Smooth muscle cell of the brain vasculature (primary cell): ENCODE data around the gene PHC1.

Experiments
- DNase-seq: peaks from one replicate; pipeline ENCODE4 v3.0.0-alpha.2; 2012; ENCODE audit warnings: low read depth, low spot score

PHC1 gene

DNA sequence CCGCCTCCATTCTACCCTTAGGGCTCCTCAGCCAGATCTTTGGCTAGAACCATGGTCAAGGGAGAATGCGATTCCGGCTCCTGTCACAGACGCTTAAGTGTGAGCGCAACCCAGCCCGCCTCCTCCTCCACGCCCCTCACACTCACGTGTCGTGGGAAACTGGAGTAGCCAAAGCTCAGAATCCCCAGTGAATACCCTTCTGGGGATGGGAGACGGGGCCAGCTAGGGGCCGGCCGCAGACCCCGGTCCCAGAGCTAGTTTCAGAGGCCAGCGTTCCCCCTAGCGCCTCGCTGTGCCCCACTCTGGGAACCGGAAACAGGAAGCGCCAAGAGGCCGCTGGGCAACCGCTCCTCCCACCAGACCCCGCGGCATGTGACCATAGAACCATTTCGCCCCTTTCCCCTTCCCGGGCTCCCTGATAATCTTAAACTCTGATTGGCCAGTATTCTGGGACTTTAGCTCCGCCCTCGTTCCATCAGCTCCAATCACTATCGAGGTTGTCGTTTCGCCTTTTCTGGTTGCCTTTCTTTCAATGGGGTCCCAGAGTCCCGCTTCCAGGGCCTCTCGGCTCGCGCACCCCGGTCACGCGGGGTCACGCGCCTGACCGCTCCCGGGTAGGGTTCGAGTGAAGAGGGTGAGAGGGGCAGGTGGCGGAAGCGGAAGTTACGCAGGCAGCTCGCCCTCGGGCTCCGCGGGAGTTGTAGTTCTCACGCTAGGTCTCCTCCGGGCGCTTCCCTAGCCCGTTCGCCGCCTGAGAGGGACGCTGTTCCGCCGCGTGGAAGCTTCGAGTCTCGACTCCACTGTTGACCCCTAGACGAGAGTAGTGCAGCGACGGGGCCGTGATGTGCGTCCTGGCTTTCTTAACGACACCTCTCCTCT is 35.3 kb downstream of the PHC1 start, which contains the start of gene M6PR:
TSS of gene M6PR (minus strand) at position 304 of the 879 bp plus-strand sequence. CDS start 3,241 bp downstream, outside the sequence.
- peak; percentile 76 for DNase-seq

DNA sequence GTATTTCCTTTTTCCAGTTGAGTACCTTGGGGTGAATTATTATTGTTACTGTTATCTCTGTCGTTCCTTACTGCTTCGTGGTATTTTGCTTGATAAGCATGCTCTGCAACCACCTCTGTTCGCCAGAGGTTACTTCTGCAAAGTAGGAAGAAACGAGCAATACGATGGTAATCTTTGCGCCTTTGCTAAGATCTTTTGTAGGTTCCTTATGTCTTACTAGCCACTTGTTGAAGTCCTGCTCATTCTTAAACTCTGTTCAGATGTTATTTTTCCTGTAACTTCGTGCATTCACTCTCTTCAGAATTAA is 35.9 kb downstream of the PHC1 start:
- DNase-seq: no peak

DNA sequence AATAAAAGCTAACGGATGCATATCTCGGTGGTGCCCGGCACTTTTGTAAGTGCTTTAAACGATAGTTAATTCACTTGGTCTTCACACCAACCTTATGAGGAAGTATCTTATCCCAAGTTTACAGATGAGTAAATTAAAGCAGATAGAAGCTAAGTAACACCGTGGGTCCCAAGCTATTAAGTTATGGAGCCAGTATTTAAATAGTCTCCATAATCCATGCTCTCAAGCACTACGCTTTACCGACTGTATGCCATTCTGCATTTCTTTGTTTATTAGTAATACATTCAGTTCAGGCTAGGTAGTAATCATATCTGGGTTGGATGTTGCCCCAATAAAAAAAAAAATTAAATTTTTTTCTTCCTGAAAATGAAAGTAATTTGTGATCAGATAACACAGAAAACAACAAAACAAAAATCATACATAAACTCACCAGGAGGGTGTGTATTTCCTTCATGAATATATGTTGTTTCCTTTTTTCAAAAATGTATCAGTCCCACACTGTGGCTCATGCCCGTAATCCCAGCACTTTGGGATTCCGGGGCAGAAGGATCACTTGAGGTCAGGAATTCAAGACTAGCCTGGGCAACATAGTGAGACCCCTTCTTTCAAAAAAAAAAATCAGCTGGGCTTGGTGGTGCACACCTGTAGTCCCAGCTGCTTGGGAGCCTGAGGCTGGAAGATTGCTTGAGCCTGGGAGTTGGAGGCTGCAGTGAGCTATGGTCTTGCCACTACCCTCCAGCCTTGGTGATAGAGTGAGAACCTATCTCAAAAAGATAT is 36.6 kb downstream of the PHC1 start:
- DNase-seq: no peak

DNA sequence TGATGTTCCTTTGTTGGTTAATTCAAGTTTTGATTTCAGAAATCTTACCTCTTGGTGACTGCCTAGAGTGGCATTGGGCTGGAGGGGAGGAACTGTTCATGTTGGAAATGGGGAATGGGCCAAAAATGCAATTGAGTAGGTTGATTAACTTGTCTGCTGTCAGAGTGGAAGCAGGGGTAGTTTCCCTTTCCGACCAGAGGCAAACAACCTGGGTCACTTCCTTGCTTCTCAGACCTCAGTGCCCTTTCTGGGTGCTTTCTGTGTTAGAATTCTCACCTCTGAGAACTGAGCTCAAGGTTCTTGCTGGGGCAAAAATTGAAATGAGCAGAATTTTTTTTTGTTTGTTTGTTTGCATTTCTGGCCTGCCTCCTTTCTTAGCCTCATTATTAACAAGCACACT is 37.4 kb downstream of the PHC1 start:
- no peak for DNase-seq

DNA sequence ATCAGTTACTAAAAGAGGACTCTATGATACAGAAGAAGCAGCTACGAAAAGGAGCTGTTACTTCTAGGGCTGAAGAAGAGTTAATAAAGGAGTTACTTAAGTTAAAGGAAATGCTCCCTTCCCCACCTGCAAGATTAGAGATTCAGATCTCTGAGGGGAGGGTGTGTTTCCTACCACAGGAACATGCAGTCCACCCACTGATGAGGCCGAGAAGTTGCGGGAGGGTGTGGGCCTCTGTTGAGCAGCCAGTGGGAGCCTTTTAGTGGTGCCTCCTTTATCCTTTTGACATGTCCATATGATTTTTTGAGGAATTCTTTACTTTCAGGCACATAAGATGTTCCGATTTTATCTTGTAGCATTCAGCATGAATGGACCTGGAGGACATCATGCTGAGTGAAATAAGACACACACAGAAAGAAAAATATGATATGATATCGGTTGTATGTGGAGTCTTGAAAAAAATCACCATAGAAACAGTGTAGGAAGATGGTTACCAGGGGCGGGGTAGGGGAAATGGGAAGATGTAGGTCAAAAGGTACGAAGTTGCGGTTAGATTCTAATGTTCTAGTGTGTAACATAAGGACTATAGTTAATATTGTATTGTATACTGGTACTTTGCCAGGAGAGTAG is 39.6 kb downstream of the PHC1 start:
- no peak for DNase-seq

DNA sequence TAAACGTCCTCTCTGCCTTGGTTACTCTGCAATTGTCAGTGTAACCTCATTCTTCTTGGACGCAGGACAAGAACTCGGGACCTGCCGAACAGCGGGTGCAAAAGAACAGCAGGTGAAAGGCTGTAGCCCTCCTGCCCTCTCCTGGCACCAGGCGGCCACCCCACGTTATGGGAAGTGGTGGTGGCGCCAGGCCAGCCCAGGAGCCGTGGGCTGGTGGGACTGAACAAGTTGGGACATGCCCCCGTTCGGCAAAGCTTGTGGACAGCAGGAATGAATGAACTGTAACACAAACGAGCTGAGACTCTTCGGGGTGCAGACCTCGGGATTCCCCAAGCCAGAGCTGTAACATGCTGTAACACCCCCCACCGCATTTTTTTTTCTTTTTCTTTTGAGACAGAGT is 41.8 kb downstream of the PHC1 start:
- no peak for DNase-seq

DNA sequence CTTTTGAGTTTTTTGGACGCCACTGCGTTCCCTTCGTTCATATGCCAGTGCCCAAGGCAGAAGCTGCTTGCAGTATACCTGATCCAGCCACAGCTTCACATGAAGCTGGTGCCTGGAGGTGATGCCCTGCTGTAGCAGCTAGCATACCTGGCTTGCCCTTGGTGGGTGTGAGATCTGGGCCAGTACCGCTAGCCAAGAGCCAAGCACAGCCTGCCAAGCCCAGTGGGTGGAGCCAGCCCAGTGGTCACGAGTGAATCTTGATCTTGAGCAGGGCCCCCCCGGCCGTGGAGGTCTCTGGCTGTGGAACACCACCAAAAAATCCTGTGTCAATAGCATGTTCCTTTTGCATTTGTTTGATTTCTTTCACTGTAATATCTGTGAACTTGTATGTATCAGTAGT is 42.5 kb downstream of the PHC1 start:
- DNase-seq: no peak

DNA sequence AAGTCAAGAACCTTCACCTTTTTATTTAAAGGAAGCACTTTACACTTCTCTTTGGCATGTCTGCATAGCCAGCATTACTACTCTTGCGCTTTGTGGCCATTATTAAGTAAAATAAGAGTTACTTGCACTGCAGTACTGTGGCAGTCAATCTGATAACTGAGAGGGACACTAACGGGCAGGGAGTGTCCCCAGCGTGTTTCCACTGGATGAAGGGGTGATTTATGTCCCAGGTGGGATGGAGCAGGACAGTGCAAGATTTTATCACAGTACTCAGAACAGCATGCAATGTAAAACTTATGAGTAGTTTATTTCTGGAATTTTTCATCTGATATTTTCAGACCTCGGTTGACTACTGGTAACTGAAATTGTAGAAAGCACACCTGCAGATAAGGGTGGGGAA is 43.3 kb downstream of the PHC1 start:
- no peak for DNase-seq

DNA sequence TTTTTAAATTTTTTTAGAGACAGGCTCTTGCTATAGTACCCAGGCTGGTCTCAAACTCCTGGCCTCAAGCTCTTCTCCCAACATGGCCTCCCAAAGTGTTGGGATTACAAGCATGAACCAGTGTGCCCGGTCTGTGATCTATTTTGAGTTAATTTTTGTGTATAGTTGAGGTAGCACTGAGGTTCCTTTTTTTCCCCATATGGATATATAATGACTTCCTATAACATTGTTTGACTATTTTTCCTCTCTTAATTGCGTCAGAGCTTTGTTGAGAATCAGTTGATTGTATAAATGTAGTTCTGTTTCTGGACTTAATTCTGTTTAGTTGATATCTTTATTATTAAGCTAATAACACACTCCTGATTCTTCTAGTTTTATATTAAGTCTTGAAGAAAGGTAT is 43.8 kb downstream of the PHC1 start:
- no peak for DNase-seq

DNA sequence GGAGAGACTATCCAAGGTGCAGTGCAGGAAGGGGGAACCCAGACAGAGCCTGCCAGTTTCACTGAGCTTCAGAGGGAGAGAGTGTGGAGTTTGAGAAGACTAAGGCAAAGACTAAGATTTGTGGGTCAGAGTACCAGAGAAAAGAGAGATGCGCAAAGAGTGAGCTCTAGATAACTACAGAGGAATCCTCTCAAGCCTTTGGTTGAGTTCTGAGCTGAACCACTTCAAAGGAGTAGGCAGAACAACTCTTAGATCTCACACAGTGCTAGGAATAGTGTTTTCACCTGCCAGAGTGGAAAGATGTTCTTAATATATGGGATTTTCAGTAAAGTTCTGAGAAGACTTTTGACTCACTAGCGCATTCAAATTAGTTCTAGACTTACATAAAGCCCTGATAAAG is 45.9 kb downstream of the PHC1 start:
- DNase-seq: no peak

DNA sequence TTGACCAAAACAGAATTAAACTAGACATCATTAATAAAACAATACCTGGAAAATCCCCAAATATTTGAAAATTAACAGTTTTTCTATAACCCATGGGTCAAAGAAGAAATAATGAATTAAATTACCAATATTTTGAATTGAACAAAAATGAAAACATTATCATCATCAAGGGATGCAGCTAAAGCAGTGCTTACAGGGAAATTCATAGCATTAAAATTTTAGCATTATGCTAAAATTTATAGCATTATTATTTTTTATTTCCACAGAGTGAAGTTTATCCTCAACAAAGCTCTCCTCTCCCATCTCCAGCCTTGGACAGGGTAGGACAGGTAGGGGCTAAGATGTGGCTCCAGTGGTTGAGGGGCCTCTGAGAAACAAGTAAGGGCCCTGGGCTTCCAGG is 54.5 kb downstream of the PHC1 start:
- DNase-seq: no peak

DNA sequence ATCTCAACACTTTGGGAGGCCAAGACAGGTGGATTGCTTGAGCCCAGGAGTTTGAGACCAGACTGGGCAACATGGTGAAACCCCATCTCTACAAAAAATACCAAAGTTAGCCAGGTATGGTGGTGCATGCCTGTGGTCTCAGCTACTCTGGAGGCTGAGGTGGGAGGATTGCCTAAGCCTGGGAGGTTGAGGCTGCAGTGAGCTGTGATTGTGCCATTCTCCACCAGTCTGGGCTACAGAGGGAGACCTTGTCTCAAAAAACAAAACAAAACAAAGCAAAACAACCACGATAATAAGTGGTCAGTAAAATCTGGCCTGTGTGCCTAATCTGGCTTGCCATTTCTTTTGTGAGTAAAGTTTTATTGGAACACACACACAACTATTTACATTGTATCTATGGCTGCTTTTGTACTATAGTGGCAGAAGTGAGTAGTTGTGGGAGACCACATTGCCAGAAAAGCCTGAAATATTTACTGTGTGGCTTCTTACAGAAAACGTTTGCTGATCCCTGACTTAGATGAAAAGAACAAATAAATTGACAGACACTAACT is 55.6 kb downstream of the PHC1 start:
- no peak for DNase-seq

DNA sequence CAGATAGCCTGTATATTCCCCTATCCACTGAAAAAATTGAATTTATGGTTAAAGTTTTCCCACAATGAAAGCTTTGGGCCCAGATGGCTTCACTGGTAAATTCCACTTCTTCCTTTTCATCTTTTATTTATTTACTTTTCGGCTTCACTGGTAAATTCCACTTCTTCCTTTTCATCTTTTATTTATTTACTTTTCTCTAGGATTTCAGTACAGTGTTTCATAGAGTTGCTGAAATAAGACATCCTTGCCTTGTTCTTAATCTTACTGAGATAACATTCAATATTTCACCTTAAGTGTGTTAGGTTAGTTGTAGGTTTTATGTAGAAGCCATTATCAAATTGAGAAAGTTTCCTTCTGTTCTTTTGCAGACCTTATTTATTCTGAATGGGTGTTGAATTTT is 56.1 kb downstream of the PHC1 start:
- DNase-seq: no peak

DNA sequence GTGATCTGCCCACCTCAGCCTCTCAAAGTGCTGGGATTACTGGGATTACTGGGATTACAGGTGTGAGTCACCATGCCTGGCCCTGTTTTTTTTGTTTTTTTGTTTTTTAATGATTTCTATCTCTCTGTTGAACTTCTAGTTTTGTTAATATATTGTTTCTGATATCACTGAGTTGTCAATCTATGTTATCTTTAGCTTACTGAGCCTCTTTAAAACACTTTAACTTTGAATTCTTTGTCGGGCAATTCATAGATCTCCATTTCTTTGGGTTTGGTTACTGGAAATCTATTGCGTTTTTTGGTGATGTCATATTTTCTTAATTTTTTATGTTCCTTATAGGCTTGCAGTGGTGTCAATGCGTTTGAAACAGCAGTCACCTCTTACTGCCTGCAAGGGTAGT is 65.8 kb downstream of the PHC1 start:
- DNase-seq: no peak

DNA sequence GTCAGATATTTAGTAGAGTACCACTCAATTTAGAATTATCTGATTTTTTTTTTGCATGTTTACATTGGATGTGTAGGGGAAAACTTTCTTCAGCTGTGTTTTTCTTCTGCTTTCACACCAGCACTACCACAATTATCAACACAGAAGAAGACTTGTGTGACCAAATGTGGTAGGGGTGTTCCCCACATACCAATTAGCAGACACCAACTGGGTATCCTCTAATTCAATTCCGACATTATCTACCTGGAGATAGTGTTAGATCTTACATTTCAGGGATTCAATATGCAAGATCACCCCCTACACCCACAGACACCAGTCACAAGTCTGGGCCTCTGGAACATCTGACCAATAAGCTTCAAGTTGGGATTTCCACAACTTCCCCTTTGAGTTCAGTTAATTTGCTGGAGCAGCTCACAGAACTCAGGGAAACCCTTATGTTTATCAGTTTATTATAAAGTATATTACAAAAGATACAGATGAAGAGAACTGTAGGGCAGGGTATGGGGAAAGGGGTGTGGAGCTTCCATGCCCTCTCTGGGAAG is 71.0 kb downstream of the PHC1 start:
- DNase-seq: no peak

DNA sequence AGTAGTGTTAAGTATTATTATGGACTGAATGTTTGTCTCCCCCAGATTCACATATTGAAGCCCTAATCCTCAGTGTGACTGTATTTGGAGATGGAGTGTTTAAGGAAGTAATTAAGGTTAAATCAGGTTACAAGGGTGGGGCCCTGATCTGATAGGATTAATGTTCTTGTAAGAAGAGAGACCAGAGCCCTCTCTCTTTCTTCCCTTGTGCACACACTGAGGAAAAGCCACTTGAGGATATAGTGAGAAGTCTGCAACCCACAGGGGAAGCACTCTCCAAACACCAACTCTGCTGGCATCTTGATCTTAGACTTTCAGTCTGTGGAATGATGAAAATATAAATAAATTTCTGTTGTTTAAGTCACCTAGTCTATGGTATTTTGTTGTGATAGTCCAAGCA is 72.9 kb downstream of the PHC1 start:
- DNase-seq: no peak

DNA sequence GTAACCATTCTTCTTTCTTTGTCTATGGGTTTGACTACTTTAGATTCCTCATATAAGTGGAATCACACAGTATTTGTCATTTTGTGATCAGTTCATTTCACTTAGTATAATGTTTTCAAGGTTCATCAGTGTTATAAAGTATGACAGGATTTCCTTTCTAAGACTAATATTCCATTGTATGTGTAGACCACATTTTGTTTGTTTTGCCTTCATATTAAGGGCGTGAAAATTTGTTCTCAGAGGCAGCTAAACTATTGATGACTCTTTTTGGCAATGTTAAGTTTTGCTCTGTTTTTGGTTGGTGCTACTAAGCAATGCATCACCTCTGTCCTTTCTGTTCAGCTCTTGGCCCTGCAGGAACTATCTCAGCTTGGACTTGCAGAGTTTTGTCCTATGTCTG is 73.4 kb downstream of the PHC1 start:
- DNase-seq: no peak

DNA sequence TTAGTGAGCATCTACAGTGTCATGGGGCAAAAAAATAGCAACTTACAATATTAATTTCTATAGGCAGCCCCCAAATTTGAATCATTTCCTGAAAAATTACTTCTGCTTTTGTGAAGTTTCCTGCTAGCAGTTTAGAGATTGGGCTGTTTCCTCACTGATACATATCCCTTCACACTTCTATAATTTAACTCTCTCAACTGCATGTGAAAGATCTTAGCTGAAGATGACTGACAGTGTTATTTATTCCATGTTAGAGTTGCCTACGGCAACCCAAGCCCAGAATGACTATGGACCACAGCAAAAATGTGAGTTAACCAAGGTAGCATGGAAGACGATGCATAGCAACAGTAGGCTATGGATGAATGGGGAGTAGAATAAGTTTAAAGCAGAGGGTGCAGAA is 75.1 kb downstream of the PHC1 start, which contains the start of gene KLRG1:
TSS of gene KLRG1 (plus strand) at position 134 of the 400 bp plus-strand sequence. CDS start at position 224, 90 bp downstream.
- no peak for DNase-seq
